Measurements from ENCODE around the gene RPS18. TPM values are rescaled to one million over a fixed set of nuclear protein-coding genes. Genes with fewer than 3 reads are reported as not detected.
"Not testable (repeated sequence)": the region's sequence is repeated elsewhere in the genome, so short reads cannot be mapped to it uniquely, and the experiment has no call there.

RPS18 gene
- total and polyA plus RNA-seq, 8 donors: 1,052 to 3,510 (median 2,017) TPM

GRCh38 chr6:33273924-33274902 is 2.3 kb downstream of the RPS18 start:
- H3K36me3 ChIP-seq: peaks cover 0 to 21% (median 15%) of the 10 kb centered on the region in 3 donors
- WGBS, 2 donors: 47 to 51% methylated on average over 14 of the region's 14 CpGs
- H3K9me3 ChIP-seq: no peaks in the 10 kb centered on the region
- no peak overlapping the region for H3K27ac ChIP-seq
- FAIRE-seq (no peak), DNase-seq (no peak), ATAC-seq (no peak)
- peak overlapping the region in 2 of 4 donors; percentile 75 to 78 for H3K4me3 ChIP-seq
- peaks cover 22 to 32% (median 23%) of the 10 kb centered on the region in 3 donors for H3K4me1 ChIP-seq
- no peaks in the 10 kb centered on the region for H3K27me3 ChIP-seq
- no peak for TF ChIP-seq CTCF (IDR thresholded peaks at IDR 0.05)
- intact Hi-C loops (cut with DNase I): no loop called here

GRCh38 chr6:33275795-33276580 is 4.1 kb downstream of the RPS18 start:
- H3K4me3 ChIP-seq: peak overlapping the region in 1 of 4 donors; percentile 54
- H3K27ac ChIP-seq; ATAC-seq; DNase-seq; intact Hi-C loops (cut with DNase I); FAIRE-seq; H3K27me3 ChIP-seq; H3K9me3 ChIP-seq: not testable (repeated sequence)
- H3K4me1 ChIP-seq: peaks cover 19 to 23% (median 22%) of the 10 kb centered on the region in 3 donors
- 74 to 79% methylated on average over 15 to 16 of the region's 16 CpGs for WGBS, 2 donors
- H3K36me3 ChIP-seq: peaks cover 0 to 28% (median 15%) of the 10 kb centered on the region in 3 donors

GRCh38 chr6:33276581-33276863 is 4.6 kb downstream of the RPS18 start:
- no peak for ATAC-seq
- Histone ChIP-seq H3K9me3 (no peaks in the 10 kb centered on the region), H3K4me3 (peak overlapping the region; percentile 35 to 54 (median 38)), H3K4me1 (peaks cover 19 to 23% (median 22%) of the 10 kb centered on the region in 3 donors), H3K27me3 (no peaks in the 10 kb centered on the region), H3K27ac (peak overlapping the region in 3 of 4 donors; percentile 29 to 82 (median 72)), H3K36me3 (peaks cover 0 to 31% (median 15%) of the 10 kb centered on the region in 3 donors)
- DNase-seq: no peak
- TF ChIP-seq CTCF (IDR thresholded peaks at IDR 0.05): no peak
- no peak for FAIRE-seq
- intact Hi-C loops (cut with DNase I): no loop called here

- DNase-seq (peak in 5 of 6 donors; percentile 53 to 85 (median 67)), FAIRE-seq (no peak), ATAC-seq (peak; percentile 53 to 74 (median 63))
- 29 to 32% methylated on average over 57 to 80 of the region's 80 CpGs for WGBS, 2 donors
- intact Hi-C loops (cut with DNase I): no loop called here
- TF ChIP-seq CTCF (IDR thresholded peaks at IDR 0.05): peak in 2 of 4 donors; percentile 12 to 29
- Histone ChIP-seq H3K4me3 (peak within 1 kb of the TSS; percentile 35 to 54 (median 38)), H3K36me3 (peaks cover 0 to 31% (median 15%) of the 10 kb centered on the region in 3 donors), H3K27me3 (no peaks in the 10 kb centered on the region), H3K27ac (peak within 1 kb of the TSS; percentile 62 to 82 (median 69)), H3K9me3 (no peaks in the 10 kb centered on the region), H3K4me1 (peaks cover 19 to 23% (median 22%) of the 10 kb centered on the region in 3 donors)
These were observed 5.2 kb downstream of the RPS18 start, which contains the start of gene B3GALT4 for GRCh38 chr6:33276864-33277662. TSS of gene B3GALT4 (plus strand) at chr6:33277123. CDS start at chr6:33277420, 297 bp downstream.
